Measurements from ENCODE around the gene HSPA5.

Gene HSPA5

GRCh38 chr9:125241000-125241862 lies at the start of gene HSPA5:
HSPA5 (minus strand) TSS chr9:125241343; CDS start chr9:125241126, 217 bp downstream.
- Histone ChIP-seq H3K4me1 (ENCODE audit: control insufficient read depth, insufficient read depth, low read length) (no peaks in the 10 kb centered on the region), H3K27ac (ENCODE audit: extremely low read depth, low read depth, low read length) (peak within 1 kb of the TSS; percentile 81), H3K9me3 (ENCODE audit: control insufficient read depth, insufficient read depth, low read depth, low read length) (no peaks in the 10 kb centered on the region), H3K36me3 (ENCODE audit: control insufficient read depth in 2 of 2, insufficient read depth in 1 of 2, low read length in 2 of 2) (peaks cover 13 to 46% of the 10 kb centered on the region in 2 experiments; a peak in 2 of 3 replicates), H3K4me3 (ENCODE audit: low read depth, low read length) (peak within 1 kb of the TSS; percentile 66)
- CTCF ChIA-PET: interaction anchor here (0.6 to 1.0 kb wide), 4 partner anchors 93 to 537 kb away, joined by 3 to 4 read pairs (median 4); partner anchors contain the start of gene SCAI
- POLR2A ChIA-PET: interaction anchor here (0.5 to 3.8 kb wide), 59 partner anchors 8 to 1610 kb away, joined by 3 to 62 read pairs (median 5); partner anchors contain the start of genes ARPC5L, GAPVD1, NR6A1 and PPP6C
- TF ChIP-seq, protein P1, sequence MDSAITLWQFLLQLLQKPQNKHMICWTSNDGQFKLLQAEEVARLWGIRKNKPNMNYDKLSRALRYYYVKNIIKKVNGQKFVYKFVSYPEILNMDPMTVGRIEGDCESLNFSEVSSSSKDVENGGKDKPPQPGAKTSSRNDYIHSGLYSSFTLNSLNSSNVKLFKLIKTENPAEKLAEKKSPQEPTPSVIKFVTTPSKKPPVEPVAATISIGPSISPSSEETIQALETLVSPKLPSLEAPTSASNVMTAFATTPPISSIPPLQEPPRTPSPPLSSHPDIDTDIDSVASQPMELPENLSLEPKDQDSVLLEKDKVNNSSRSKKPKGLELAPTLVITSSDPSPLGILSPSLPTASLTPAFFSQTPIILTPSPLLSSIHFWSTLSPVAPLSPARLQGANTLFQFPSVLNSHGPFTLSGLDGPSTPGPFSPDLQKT (IDR thresholded peaks at IDR 0.05; ENCODE audit: borderline replicate concordance, low read depth, low read length): no peak
- TF ChIP-seq ZNF248 (tag by site-specific recombination; IDR thresholded peaks at IDR 0.05) (no peak), ZNF155 (tag by site-specific recombination; IDR thresholded peaks at IDR 0.05) (no peak), TRIM28 (IDR thresholded peaks at IDR 0.05; ENCODE audit: borderline replicate concordance, low read length) (no peak; the same call in 1 of the 2 replicates), ZNF514 (tag by site-specific recombination; IDR thresholded peaks at IDR 0.05) (no peak), ZNF423 (tag by site-specific recombination; IDR thresholded peaks at IDR 0.05) (peak; percentile 92), GLIS2 (tag by site-specific recombination; IDR thresholded peaks at IDR 0.05) (peak; percentile 95), ZNF707 (tag by site-specific recombination; IDR thresholded peaks at IDR 0.05) (no peak), PATZ1 (tag by site-specific recombination; IDR thresholded peaks at IDR 0.05) (peak; percentile 95), EGR2 (tag by site-specific recombination; IDR thresholded peaks at IDR 0.05; ENCODE audit: low read depth) (no peak), ZNF768 (tag by site-specific recombination; IDR thresholded peaks at IDR 0.05) (no peak), ZSCAN30 (tag by site-specific recombination; IDR thresholded peaks at IDR 0.05) (no peak), ZNF596 (tag by site-specific recombination; IDR thresholded peaks at IDR 0.05) (no peak), MZF1 (tag by site-specific recombination; IDR thresholded peaks at IDR 0.05; ENCODE audit: borderline replicate concordance) (no peak), ZNF76 (tag by site-specific recombination; IDR thresholded peaks at IDR 0.05; ENCODE audit: borderline replicate concordance, low read depth) (0 out of 2 replicates have a peak, but pooled peaks have one; percentile 22), ZNF621 (tag by site-specific recombination; IDR thresholded peaks at IDR 0.05) (no peak), ZNF223 (tag by site-specific recombination; IDR thresholded peaks at IDR 0.05) (no peak), SP7 (tag by site-specific recombination; IDR thresholded peaks at IDR 0.05) (no peak; the same call in 1 of the 2 replicates), ZIC2 (tag by site-specific recombination; IDR thresholded peaks at IDR 0.05) (peak; percentile 60), ZNF202 (tag by site-specific recombination; IDR thresholded peaks at IDR 0.05; ENCODE audit: borderline replicate concordance) (no peak), ZBTB20 (tag by site-specific recombination; IDR thresholded peaks at IDR 0.05) (peak; percentile 40; the same call in 1 of the 2 replicates), GLI2 (tag by site-specific recombination; IDR thresholded peaks at IDR 0.05; ENCODE audit: borderline replicate concordance, low read depth) (no peak), ZNF19 (tag by site-specific recombination; IDR thresholded peaks at IDR 0.05; ENCODE audit: low read depth) (no peak), ZNF302 (tag by site-specific recombination; IDR thresholded peaks at IDR 0.05; ENCODE audit: low read depth) (no peak), ZNF23 (tag by site-specific recombination; IDR thresholded peaks at IDR 0.05; ENCODE audit: borderline replicate concordance) (no peak), ZNF433 (tag by site-specific recombination; IDR thresholded peaks at IDR 0.05; ENCODE audit: low read depth) (no peak), ZNF624 (tag by site-specific recombination; IDR thresholded peaks at IDR 0.05) (no peak), YY1 (tag by site-specific recombination; IDR thresholded peaks at IDR 0.05) (no peak), ZNF658 (tag by site-specific recombination; IDR thresholded peaks at IDR 0.05) (no peak)
- TF ChIP-seq, protein P2, sequence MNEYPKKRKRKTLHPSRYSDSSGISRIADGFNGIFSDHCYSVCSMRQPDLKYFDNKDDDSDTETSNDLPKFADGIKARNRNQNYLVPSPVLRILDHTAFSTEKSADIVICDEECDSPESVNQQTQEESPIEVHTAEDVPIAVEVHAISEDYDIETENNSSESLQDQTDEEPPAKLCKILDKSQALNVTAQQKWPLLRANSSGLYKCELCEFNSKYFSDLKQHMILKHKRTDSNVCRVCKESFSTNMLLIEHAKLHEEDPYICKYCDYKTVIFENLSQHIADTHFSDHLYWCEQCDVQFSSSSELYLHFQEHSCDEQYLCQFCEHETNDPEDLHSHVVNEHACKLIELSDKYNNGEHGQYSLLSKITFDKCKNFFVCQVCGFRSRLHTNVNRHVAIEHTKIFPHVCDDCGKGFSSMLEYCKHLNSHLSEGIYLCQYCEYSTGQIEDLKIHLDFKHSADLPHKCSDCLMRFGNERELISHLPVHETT (tag by site-specific recombination; IDR thresholded peaks at IDR 0.05): 0 out of 2 replicates have a peak, but pooled peaks have one; percentile 40
- TF ChIP-seq, protein P3, sequence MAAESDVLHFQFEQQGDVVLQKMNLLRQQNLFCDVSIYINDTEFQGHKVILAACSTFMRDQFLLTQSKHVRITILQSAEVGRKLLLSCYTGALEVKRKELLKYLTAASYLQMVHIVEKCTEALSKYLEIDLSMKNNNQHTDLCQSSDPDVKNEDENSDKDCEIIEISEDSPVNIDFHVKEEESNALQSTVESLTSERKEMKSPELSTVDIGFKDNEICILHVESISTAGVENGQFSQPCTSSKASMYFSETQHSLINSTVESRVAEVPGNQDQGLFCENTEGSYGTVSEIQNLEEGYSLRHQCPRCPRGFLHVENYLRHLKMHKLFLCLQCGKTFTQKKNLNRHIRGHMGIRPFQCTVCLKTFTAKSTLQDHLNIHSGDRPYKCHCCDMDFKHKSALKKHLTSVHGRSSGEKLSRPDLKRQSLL (tag by site-specific recombination; IDR thresholded peaks at IDR 0.05): no peak
- TF ChIP-seq, protein P4, sequence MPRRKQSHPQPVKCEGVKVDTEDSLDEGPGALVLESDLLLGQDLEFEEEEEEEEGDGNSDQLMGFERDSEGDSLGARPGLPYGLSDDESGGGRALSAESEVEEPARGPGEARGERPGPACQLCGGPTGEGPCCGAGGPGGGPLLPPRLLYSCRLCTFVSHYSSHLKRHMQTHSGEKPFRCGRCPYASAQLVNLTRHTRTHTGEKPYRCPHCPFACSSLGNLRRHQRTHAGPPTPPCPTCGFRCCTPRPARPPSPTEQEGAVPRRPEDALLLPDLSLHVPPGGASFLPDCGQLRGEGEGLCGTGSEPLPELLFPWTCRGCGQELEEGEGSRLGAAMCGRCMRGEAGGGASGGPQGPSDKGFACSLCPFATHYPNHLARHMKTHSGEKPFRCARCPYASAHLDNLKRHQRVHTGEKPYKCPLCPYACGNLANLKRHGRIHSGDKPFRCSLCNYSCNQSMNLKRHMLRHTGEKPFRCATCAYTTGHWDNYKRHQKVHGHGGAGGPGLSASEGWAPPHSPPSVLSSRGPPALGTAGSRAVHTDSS (tag by site-specific recombination; IDR thresholded peaks at IDR 0.05): no peak

Data from HEK293 (cell line).